Mucosa of descending colon (tissue), 3 donors: ENCODE measurements around the gene KLHL2. TPM values are rescaled to one million over a fixed set of nuclear protein-coding genes. Genes with fewer than 3 reads are reported as not detected.

Experiments
- ATAC-seq: fragments of 200-7000 bp; cut with Tn5 transposase; one replicate; pipeline ENCODE4 v1.9.1; 2020; ENCODE audit warnings: mild to moderate bottlenecking, moderate library complexity
- DNase-seq, 3 donors: peaks; one replicate each; pipeline ENCODE4 v3.0.0-alpha.2; 2020
- H3K36me3 ChIP-seq: fragments of 200-600 bp; one replicate; pipeline ENCODE4 v1.8.0; 2021; ENCODE audit warnings: low read depth, mild to moderate bottlenecking
- H3K4me1 ChIP-seq: fragments of 200-600 bp; one replicate; pipeline ENCODE4 v1.8.0; 2021; ENCODE audit warnings: low read depth, mild to moderate bottlenecking
- H3K4me3 ChIP-seq: fragments of 200-600 bp; one replicate; pipeline ENCODE4 v1.8.0; 2021; ENCODE audit warnings: mild to moderate bottlenecking
- H3K9me3 ChIP-seq: fragments of 200-600 bp; one replicate; pipeline ENCODE4 v1.8.0; 2021; ENCODE audit warnings: mild to moderate bottlenecking
- CTCF ChIP-seq: fragments of 200-600 bp; IDR thresholded peaks from one replicate; pipeline ENCODE4 v1.8.0; 2022; ENCODE audit warnings: antibody characterized with exemption, mild to moderate bottlenecking
- intact Hi-C, 2 donors: fragments of 100-400 bp; cut with DNase I in 1 of 2; cut with micrococcal nuclease in 1 of 2; formaldehyde crosslinking; loops; one replicate each; pipeline versions ENCODE4 v1.11.0 to v1.11.1; 2022; cut with DNase I, micrococcal nuclease
- total RNA-seq, 3 donors: library from RNA; stranded (reverse); fragmentation: NEBNext Ultra II Directional in 2 of 3; extraction: Animal tissue kit (Norgen Biotek cat#: 25700) in 2 of 3; gene quantifications; one replicate each; pipeline versions ENCODE4 v1.2.1 to v1.2.4, GENCODE V29; 2021 to 2023
- donor health status: DM: no; HTN: no; CAD: no; lungs with moderate emphysema.
- donor health status: DM: no; HTN: no; CAD: no.
- donor health status: DM: no; HTN: yes; CAD: no.

KLHL2 gene
- total RNA-seq, 3 donors from 2014 or later = 12.9 to 19.1 (median 16.4) TPM

- no peak for TF ChIP-seq CTCF
- Histone ChIP-seq H3K4me3 (no peak overlapping the region), H3K9me3 (no peaks in the 10 kb centered on the region), H3K36me3 (no peaks in the 10 kb centered on the region), H3K4me1 (no peaks in the 10 kb centered on the region)
- no peak for DNase-seq
- no peak for ATAC-seq
- intact Hi-C loops = no loop called here
Observed at GRCh38 chr4:165308606-165309005, 101.2 kb downstream of the KLHL2 start.

GRCh38 chr4:165309456-165309855, 102.1 kb downstream of the KLHL2 start:
- intact Hi-C loops = no loop called here
- no peaks in the 10 kb centered on the region for H3K9me3 ChIP-seq
- no peak for ATAC-seq
- TF ChIP-seq CTCF = no peak
- H3K4me3 ChIP-seq = no peak overlapping the region
- DNase-seq = no peak
- H3K4me1 ChIP-seq = no peaks in the 10 kb centered on the region
- no peaks in the 10 kb centered on the region for H3K36me3 ChIP-seq

- H3K36me3 ChIP-seq = no peaks in the 10 kb centered on the region
- DNase-seq (no peak), ATAC-seq (no peak)
- no peak overlapping the region for H3K4me3 ChIP-seq
- no peaks in the 10 kb centered on the region for H3K9me3 ChIP-seq
- no peaks in the 10 kb centered on the region for H3K4me1 ChIP-seq
- intact Hi-C loops = no loop called here
- no peak for TF ChIP-seq CTCF
Observed at GRCh38 chr4:165312506-165312905, 105.1 kb downstream of the KLHL2 start.

- Histone ChIP-seq H3K4me1 (no peaks in the 10 kb centered on the region), H3K36me3 (no peaks in the 10 kb centered on the region), H3K4me3 (no peak overlapping the region), H3K9me3 (no peaks in the 10 kb centered on the region)
- TF ChIP-seq CTCF = no peak
- ATAC-seq = no peak
- no peak for DNase-seq
- intact Hi-C loops = no loop called here
Observed at GRCh38 chr4:165319030-165319429, 111.7 kb downstream of the KLHL2 start.

GRCh38 chr4:165319509-165319908, 112.1 kb downstream of the KLHL2 start:
- no peak for DNase-seq
- H3K36me3 ChIP-seq = no peaks in the 10 kb centered on the region
- intact Hi-C loops = no loop called here
- no peaks in the 10 kb centered on the region for H3K9me3 ChIP-seq
- no peak overlapping the region for H3K4me3 ChIP-seq
- no peak for ATAC-seq
- H3K4me1 ChIP-seq = no peaks in the 10 kb centered on the region
- no peak for TF ChIP-seq CTCF

GRCh38 chr4:165324236-165324917, 117.0 kb downstream of the KLHL2 start:
- Histone ChIP-seq H3K9me3 (no peaks in the 10 kb centered on the region), H3K4me1 (peaks cover 4% of the 10 kb centered on the region), H3K36me3 (no peaks in the 10 kb centered on the region), H3K4me3 (no peak overlapping the region)
- intact Hi-C loops = no loop called here
- no peak for TF ChIP-seq CTCF
- ATAC-seq = no peak
- DNase-seq = no peak
